Measurements from ENCODE around the gene WDR18. TPM values are rescaled to one million over a fixed set of nuclear protein-coding genes. Genes with fewer than 3 reads are reported as not detected.

Gene WDR18
- total RNA-seq, 1 experiment from 2014 or later, result 94.7 TPM

GRCh38 chr19:988081-988480, 3.9 kb downstream of the WDR18 start:
- Histone ChIP-seq H3K4me2 (ENCODE audit: insufficient read depth, insufficient read length, low read length) (no peak overlapping the region), H2AFZ (ENCODE audit: low read length) (no peak overlapping the region), H4K91ac (ENCODE audit: insufficient read length, low read depth, low read length) (no peak overlapping the region), H3K79me1 (ENCODE audit: insufficient read depth, low read depth, low read length, poor library complexity, severe bottlenecking) (no peaks in the 10 kb centered on the region), H2BK20ac (ENCODE audit: low read depth, low read length, poor library complexity, severe bottlenecking) (no peak overlapping the region), H2BK120ac (ENCODE audit: low read depth, low read length, poor library complexity, severe bottlenecking) (no peak overlapping the region), H4K5ac (ENCODE audit: insufficient read length, low read depth, low read length) (no peak overlapping the region), H3K56ac (ENCODE audit: insufficient read length, low read depth, low read length) (no peak overlapping the region), H3K79me2 (ENCODE audit: insufficient read depth, low read length) (no peaks in the 10 kb centered on the region; the same call in 1 of the 2 replicates), H4K20me1 (ENCODE audit: control insufficient read depth, insufficient read depth, insufficient read length) (peaks cover 3% of the 10 kb centered on the region), H3K23me2 (ENCODE audit: insufficient read length, low read depth, low read length, poor library complexity, severe bottlenecking) (peaks cover 7% of the 10 kb centered on the region), H3K9me3 (ENCODE audit: control insufficient read depth, low read depth, low read length) (no peaks in the 10 kb centered on the region), H3T11ph (ENCODE audit: low read length) (no peak overlapping the region), H3K14ac (ENCODE audit: insufficient read depth, low read length) (no peak overlapping the region), H4K8ac (replicated peaks; ENCODE audit: insufficient read length, low read depth, low read length) (no peak overlapping the region), H3K27me3 (ENCODE audit: insufficient read depth, low read length) (no peaks in the 10 kb centered on the region), H3K4ac (ENCODE audit: low read depth, low read length) (no peak overlapping the region), H3K9ac (ENCODE audit: extremely low read depth, insufficient read length, low read length) (no peak overlapping the region), H3K23ac (ENCODE audit: insufficient read length, low read depth, low read length) (no peak overlapping the region), H2BK12ac (ENCODE audit: insufficient read length, low read depth, low read length) (no peak overlapping the region), H2BK15ac (ENCODE audit: low read depth, low read length) (no peak overlapping the region), H3K18ac (ENCODE audit: insufficient read length, low read depth, low read length) (no peak overlapping the region), H3K27ac (ENCODE audit: insufficient read length, low read depth, low read length) (no peak overlapping the region), H2BK5ac (ENCODE audit: insufficient read length, low read length) (no peak overlapping the region), H2AK5ac (ENCODE audit: insufficient read length, low read length) (no peak overlapping the region), H3K4me1 (ENCODE audit: insufficient read depth, low read length) (no peaks in the 10 kb centered on the region)
- WGBS (ENCODE audit: extremely low coverage, insufficient read length, low lambda C conversion rate), result no CpG with 5 or more reads among the region's 14 CpGs
- Mint-ChIP-seq H3K36me3 (ENCODE audit: insufficient read depth in 1 of 3, low read depth in 3 of 3) (peaks cover 10 to 41% (median 37%) of the 10 kb centered on the region in 3 experiments; a peak in 6 of 7 replicates), H3K27ac (peak overlapping the region in 1 of 3 experiments; percentile 70; a peak in 1 of 7 replicates), H3K4me1 (peaks cover 5 to 20% of the 10 kb centered on the region in 2 experiments), H3K27me3 (ENCODE audit: low read depth) (peaks cover 2% of the 10 kb centered on the region; the same call in 1 of the 2 replicates), H3K4me3 (no peak overlapping the region), H3K9me3 (no peaks in the 10 kb centered on the region)
- DNase-seq, result no peak
- TF ChIP-seq CTCF (conservative IDR thresholded peaks at IDR 0.05), result no peak

Data from H9 (cell line).